CD4-positive, alpha-beta memory T cell (primary cell): Measurements from ENCODE around the gene DLL4. TPM values are rescaled to one million over a fixed set of nuclear protein-coding genes. Genes with fewer than 3 reads are reported as not detected.
A peak's percentile ranks its signal among the peaks of the same experiment; 100 is the strongest.

ENCODE experiments used
- CTCF ChIA-PET: fragments of 350-600 bp; sonication (Branson Sonifier 250); formaldehyde crosslinking; loops from one replicate; lab custom pipeline; 2021; ENCODE audit warnings: inconsistent platforms; ENCODE audit not compliant: partially characterized antibody; lab: Charles Lee
- POLR2A ChIA-PET: fragments of 350-600 bp; sonication (Branson Sonifier 250); formaldehyde crosslinking; loops from one replicate; lab custom pipeline; 2021; ENCODE audit not compliant: partially characterized antibody; lab: Charles Lee
- DNase-seq, 5 donors: peaks; one replicate each; pipeline versions ENCODE4 v3.0.0 to v3.0.0-alpha.2; 2020 to 2022; ENCODE audit warnings: mixed read lengths in 1 of 5
- H3K27ac ChIP-seq: one replicate; pipeline ENCODE4 v1.7.0; 2013; ENCODE audit warnings: low read depth, low read length
- H3K27me3 ChIP-seq: 2 replicates; pipeline ENCODE4 v1.7.0; 2013; ENCODE audit warnings: mild to moderate bottlenecking, low read length, moderate library complexity; ENCODE audit not compliant: insufficient read depth
- H3K36me3 ChIP-seq: 2 replicates; pipeline ENCODE4 v1.7.0; 2013; ENCODE audit warnings: mild to moderate bottlenecking, low read length, moderate library complexity; ENCODE audit not compliant: insufficient read depth
- H3K4me1 ChIP-seq: 2 replicates; pipeline ENCODE4 v1.7.0; 2013; ENCODE audit warnings: mild to moderate bottlenecking, low read length, moderate library complexity; ENCODE audit not compliant: insufficient read depth
- H3K4me3 ChIP-seq, 2 donors: one replicate each; pipeline ENCODE4 v1.7.0; 2013; ENCODE audit warnings: low read length in 2 of 2, mild to moderate bottlenecking in 1 of 2
- H3K9me3 ChIP-seq, 2 donors: one replicate each; pipeline ENCODE4 v1.7.0; 2013; ENCODE audit warnings: low read length in 2 of 2, control low read depth in 1 of 2; ENCODE audit not compliant: control insufficient read depth in 1 of 2
- H3K27ac Mint-ChIP-seq, 7 donors: one replicate each; pipeline ENCODE4 v1.8.0; 2020 to 2021; ENCODE audit warnings: mixed read lengths in 7 of 7, mild to moderate bottlenecking in 6 of 7, inconsistent platforms in 3 of 7, moderate library complexity in 3 of 7
- H3K27me3 Mint-ChIP-seq, 2 donors: one replicate each; pipeline ENCODE4 v1.8.0; 2020 to 2021; ENCODE audit warnings: mixed read lengths in 2 of 2
- H3K36me3 Mint-ChIP-seq, 2 donors: one replicate each; pipeline ENCODE4 v1.8.0; 2020 to 2021; ENCODE audit warnings: mixed read lengths in 2 of 2, inconsistent platforms in 1 of 2, mild to moderate bottlenecking in 1 of 2
- H3K4me1 Mint-ChIP-seq, 4 donors: one replicate each; pipeline ENCODE4 v1.8.0; 2020 to 2021; ENCODE audit warnings: mixed read lengths in 4 of 4, mild to moderate bottlenecking in 1 of 4
- H3K4me3 Mint-ChIP-seq, 8 donors: one replicate each; pipeline ENCODE4 v1.8.0; 2020 to 2021; ENCODE audit warnings: mixed read lengths in 8 of 8, mild to moderate bottlenecking in 7 of 8, moderate library complexity in 6 of 8, inconsistent platforms in 3 of 8
- H3K9me3 Mint-ChIP-seq, 8 donors: one replicate each; pipeline ENCODE4 v1.8.0; 2020 to 2021; ENCODE audit warnings: mixed read lengths in 8 of 8, mild to moderate bottlenecking in 5 of 8, inconsistent platforms in 3 of 8, moderate library complexity in 1 of 8
- intact Hi-C: fragments of 100-400 bp; cut with micrococcal nuclease; formaldehyde crosslinking; loops from one replicate; pipeline ENCODE4 v1.15.1; 2023
- polyA plus RNA-seq, 2 donors: library from polyadenylated mRNA; unstranded; fragments of 300-500 nt; fragmentation: Illumina TruSeq; gene quantifications; one replicate each; pipeline ENCODE4 v1.2.3, GENCODE V29; 2021
- total RNA-seq, 2 experiments: library from RNA; stranded (reverse); gene quantifications; one replicate each; pipeline ENCODE4 v1.2.3, GENCODE V29; 2021

DLL4 gene
- total and polyA plus RNA-seq, 4 experiments from 2014 or later = not detected

DNA sequence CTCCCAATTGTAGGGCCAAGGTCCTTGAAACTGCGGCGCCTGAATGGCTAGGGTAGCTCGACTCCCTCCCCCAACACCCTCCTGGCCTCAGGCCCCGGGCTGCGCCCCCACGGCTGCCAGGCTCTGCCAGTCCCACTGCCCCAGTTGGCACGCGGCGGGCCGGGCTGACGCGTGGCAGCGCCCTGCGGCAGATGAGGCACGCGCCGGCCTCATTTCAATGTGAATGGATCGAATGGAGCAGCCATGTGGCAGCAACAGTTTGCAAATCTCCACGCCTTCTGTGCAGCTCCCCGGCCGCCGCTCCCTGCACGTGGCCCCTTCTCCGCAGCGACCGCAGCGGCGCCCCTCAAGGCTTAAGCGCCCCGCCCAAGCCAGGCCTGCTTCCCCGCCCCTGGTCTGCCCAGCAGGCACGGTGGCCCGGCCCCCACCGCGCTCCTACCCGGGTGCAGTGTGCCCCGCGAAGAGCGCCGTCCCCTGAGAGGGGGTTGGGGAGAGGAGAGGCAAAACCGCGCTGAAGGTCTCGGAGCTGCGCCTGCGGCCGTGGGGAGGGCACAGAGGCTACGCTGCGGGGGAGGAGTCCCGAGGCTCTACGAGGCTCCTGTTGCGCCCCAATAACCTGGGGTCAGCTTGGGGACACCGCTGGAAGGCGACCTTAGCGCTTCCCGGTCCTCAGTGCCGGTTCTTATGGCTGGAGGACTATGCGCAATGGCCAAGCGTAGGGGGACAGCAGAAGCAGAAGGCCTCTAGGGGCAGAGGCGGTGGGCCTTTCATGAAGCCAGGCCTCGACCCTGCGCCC is 3.1 kb upstream of the DLL4 start:
- H3K4me1 ChIP-seq = peaks cover 50% of the 10 kb centered on the region
- Mint-ChIP-seq H3K27me3 (peaks cover 30 to 36% of the 10 kb centered on the region in 2 donors), H3K36me3 (no peaks in the 10 kb centered on the region), H3K4me1 (peaks cover 21 to 50% (median 30%) of the 10 kb centered on the region in 4 donors), H3K4me3 (peak overlapping the region in 7 of 8 donors; percentile 6 to 87 (median 52)), H3K27ac (no peak overlapping the region), H3K9me3 (no peaks in the 10 kb centered on the region)
- DNase-seq = no peak
- no peaks in the 10 kb centered on the region for H3K36me3 ChIP-seq
- intact Hi-C loops = no loop called here
- ChIA-PET CTCF (interaction anchor here (1.6 kb wide), 1 partner anchor 20 kb away, joined by 5 read pairs; no protein-coding TSS in a partner anchor), POLR2A (interaction anchor here (0.8 to 1.5 kb wide), 2 partner anchors 15 to 190 kb away, joined by 3 read pairs; partner anchors contain the start of gene INO80)
- no peak overlapping the region for H3K27ac ChIP-seq
- H3K9me3 ChIP-seq = no peaks in the 10 kb centered on the region
- peak overlapping the region in 1 of 2 donors; percentile 28 for H3K4me3 ChIP-seq
- peaks cover 27% of the 10 kb centered on the region for H3K27me3 ChIP-seq

- intact Hi-C loops = no loop called here
- Mint-ChIP-seq H3K4me3 (peak overlapping the region in 7 of 8 donors; percentile 46 to 87 (median 76)), H3K9me3 (no peaks in the 10 kb centered on the region), H3K27ac (no peak overlapping the region), H3K36me3 (no peaks in the 10 kb centered on the region), H3K4me1 (peaks cover 23 to 55% (median 33%) of the 10 kb centered on the region in 4 donors), H3K27me3 (peaks cover 38 to 44% of the 10 kb centered on the region in 2 donors)
- H3K4me3 ChIP-seq = peak overlapping the region in 1 of 2 donors; percentile 28
- H3K9me3 ChIP-seq = no peaks in the 10 kb centered on the region
- ChIA-PET CTCF (interaction anchor here (0.9 to 1.6 kb wide), 2 partner anchors 21 kb away, joined by 3 to 5 read pairs; no protein-coding TSS in a partner anchor), POLR2A (interaction anchor here (1.5 to 4.9 kb wide), 2 partner anchors 14 to 15 kb away, joined by 3 to 27 read pairs; no protein-coding TSS in a partner anchor)
- H3K4me1 ChIP-seq = peaks cover 52% of the 10 kb centered on the region
- no peak overlapping the region for H3K27ac ChIP-seq
- peaks cover 33% of the 10 kb centered on the region for H3K27me3 ChIP-seq
- peak in 1 of 5 donors; percentile 23 for DNase-seq
- no peaks in the 10 kb centered on the region for H3K36me3 ChIP-seq
Observed at GRCh38 chr15:40926659-40927494, 2.3 kb upstream of the DLL4 start.

- Histone ChIP-seq H3K9me3 (no peaks in the 10 kb centered on the region), H3K27me3 (peaks cover 33% of the 10 kb centered on the region), H3K4me1 (peaks cover 52% of the 10 kb centered on the region), H3K36me3 (no peaks in the 10 kb centered on the region), H3K27ac (no peak overlapping the region), H3K4me3 (no peak overlapping the region)
- H3K4me3 Mint-ChIP-seq = peak overlapping the region in 7 of 8 donors; percentile 46 to 87 (median 76)
- H3K36me3 Mint-ChIP-seq = no peaks in the 10 kb centered on the region
- peaks cover 43 to 48% of the 10 kb centered on the region in 2 donors for H3K27me3 Mint-ChIP-seq
- CTCF ChIA-PET = interaction anchor here (0.9 to 6.5 kb wide), 4 partner anchors 14 to 25 kb away, joined by 3 to 54 read pairs (median 4); no protein-coding TSS in a partner anchor
- POLR2A ChIA-PET = interaction anchor here (4.9 kb wide), 1 partner anchor 13 kb away, joined by 27 read pairs; no protein-coding TSS in a partner anchor
- no peak overlapping the region for H3K27ac Mint-ChIP-seq
- intact Hi-C loops = no loop called here
- no peak for DNase-seq
- no peaks in the 10 kb centered on the region for H3K9me3 Mint-ChIP-seq
- H3K4me1 Mint-ChIP-seq = peaks cover 23 to 55% (median 34%) of the 10 kb centered on the region in 4 donors
Observed at GRCh38 chr15:40927495-40927872, 1.7 kb upstream of the DLL4 start.

- intact Hi-C loops = loop anchor here (1.0 to 2.0 kb wide), 2 partner anchors 12 to 21 kb away; no protein-coding TSS in a partner anchor
- no peak overlapping the region for H3K27ac ChIP-seq
- Mint-ChIP-seq H3K36me3 (no peaks in the 10 kb centered on the region), H3K4me1 (peaks cover 23 to 56% (median 34%) of the 10 kb centered on the region in 4 donors), H3K9me3 (no peaks in the 10 kb centered on the region), H3K4me3 (peak overlapping the region; percentile 77 to 92 (median 84)), H3K27me3 (peaks cover 43 to 49% of the 10 kb centered on the region in 2 donors), H3K27ac (peak overlapping the region in 1 of 7 donors; percentile 32)
- peak overlapping the region; percentile 42 to 57 for H3K4me3 ChIP-seq
- CTCF ChIA-PET = interaction anchor here (0.9 to 6.5 kb wide), 5 partner anchors 13 to 25 kb away, joined by 3 to 54 read pairs (median 4); no protein-coding TSS in a partner anchor
- peaks cover 33% of the 10 kb centered on the region for H3K27me3 ChIP-seq
- POLR2A ChIA-PET = interaction anchor here (0.6 to 4.9 kb wide), 4 partner anchors 8 to 31 kb away, joined by 3 to 27 read pairs (median 4); no protein-coding TSS in a partner anchor
- no peaks in the 10 kb centered on the region for H3K9me3 ChIP-seq
- peak in 1 of 5 donors; percentile 39 for DNase-seq
- H3K4me1 ChIP-seq = peaks cover 52% of the 10 kb centered on the region
- no peaks in the 10 kb centered on the region for H3K36me3 ChIP-seq
Observed at GRCh38 chr15:40927873-40928806, 1.0 kb upstream of the DLL4 start.

- Mint-ChIP-seq H3K9me3 (peaks cover 0 to 1% (median 0%) of the 10 kb centered on the region in 8 donors), H3K4me1 (peaks cover 23 to 62% (median 34%) of the 10 kb centered on the region in 4 donors), H3K27me3 (peaks cover 45 to 54% of the 10 kb centered on the region in 2 donors), H3K36me3 (no peaks in the 10 kb centered on the region), H3K4me3 (peak overlapping the region; percentile 72 to 92 (median 80)), H3K27ac (peak overlapping the region in 1 of 7 donors; percentile 65)
- Histone ChIP-seq H3K9me3 (no peaks in the 10 kb centered on the region), H3K27ac (no peak overlapping the region), H3K36me3 (no peaks in the 10 kb centered on the region), H3K27me3 (peaks cover 33% of the 10 kb centered on the region), H3K4me1 (peaks cover 52% of the 10 kb centered on the region), H3K4me3 (peak overlapping the region; percentile 23 to 57)
- ChIA-PET POLR2A (interaction anchor here (1.0 to 4.9 kb wide), 4 partner anchors 10 to 26 kb away, joined by 4 to 27 read pairs (median 4); no protein-coding TSS in a partner anchor), CTCF (interaction anchor here (1.0 to 6.5 kb wide), 7 partner anchors 12 to 96 kb away, joined by 3 to 54 read pairs (median 4); no protein-coding TSS in a partner anchor)
- DNase-seq = no peak
- intact Hi-C loops = loop anchor here (1.0 to 2.0 kb wide), 2 partner anchors 23 kb away; partner anchors contain the start of gene CHAC1
Observed at GRCh38 chr15:40929660-40930429, 705 bp downstream of the DLL4 start.
